Measurements from ENCODE around the gene SLC1A2. TPM values are rescaled to one million over a fixed set of nuclear protein-coding genes. Genes with fewer than 3 reads are reported as not detected.

SLC1A2 gene
- total RNA-seq, 2 donors from 2014 or later: 1.3 to 3.3 TPM

GRCh38 chr11:35318977-35319925 is 100.1 kb downstream of the SLC1A2 start:
- DNase-seq (no peak), ATAC-seq (no peak)
- intact Hi-C loops (cut with DNase I): no loop called here

- intact Hi-C loops (cut with DNase I): no loop called here
- DNase-seq (no peak), ATAC-seq (peak; percentile 57 to 64)
Observed at GRCh38 chr11:35318309-35318708, 101.0 kb downstream of the SLC1A2 start.

GRCh38 chr11:35317253-35317652 is 102.1 kb downstream of the SLC1A2 start:
- no peak for DNase-seq
- ATAC-seq: no peak
- intact Hi-C loops (cut with DNase I): no loop called here

- intact Hi-C loops (cut with DNase I): no loop called here
- no peak for DNase-seq
- no peak for ATAC-seq
Observed at GRCh38 chr11:35316161-35316560, 103.2 kb downstream of the SLC1A2 start.

GRCh38 chr11:35313760-35314153 is 105.6 kb downstream of the SLC1A2 start:
- DNase-seq (no peak), ATAC-seq (no peak)
- intact Hi-C loops (cut with DNase I): no loop called here

GRCh38 chr11:35313066-35313759 is 106.1 kb downstream of the SLC1A2 start:
- DNase-seq: no peak
- peak in 1 of 2 donors; percentile 33 for ATAC-seq
- intact Hi-C loops (cut with DNase I): no loop called here

- ATAC-seq: no peak
Observed at GRCh38 chr11:35311331-35311730, 108.0 kb downstream of the SLC1A2 start.

GRCh38 chr11:35308157-35308556 is 111.2 kb downstream of the SLC1A2 start:
- no peak for DNase-seq
- ATAC-seq: no peak
- intact Hi-C loops (cut with DNase I): no loop called here

More at GRCh38 chr11:35311331-35311730, 108.0 kb downstream of the SLC1A2 start:
- intact Hi-C loops (cut with DNase I): no loop called here
- DNase-seq: no peak

GRCh38 chr11:35307221-35307621 is 112.1 kb downstream of the SLC1A2 start:
- intact Hi-C loops (cut with DNase I): no loop called here
- DNase-seq (no peak), ATAC-seq (no peak)

GRCh38 chr11:35305670-35306382 is 113.5 kb downstream of the SLC1A2 start:
- DNase-seq: no peak
- ATAC-seq: peak; percentile 35 to 46
- intact Hi-C loops (cut with DNase I): no loop called here

- DNase-seq: no peak
- intact Hi-C loops (cut with DNase I): no loop called here
- no peak for ATAC-seq
Observed at GRCh38 chr11:35304900-35305460, 114.4 kb downstream of the SLC1A2 start.

- peak in 1 of 2 donors; percentile 69 for ATAC-seq
- intact Hi-C loops (cut with DNase I): no loop called here
- no peak for DNase-seq
Observed at GRCh38 chr11:35304386-35304775, 115.0 kb downstream of the SLC1A2 start.

- intact Hi-C loops (cut with DNase I): no loop called here
- ATAC-seq: peak; percentile 82 to 87
- DNase-seq: peak; percentile 69
Observed at GRCh38 chr11:35303596-35304385, 115.6 kb downstream of the SLC1A2 start.

- ATAC-seq (no peak), DNase-seq (no peak)
- intact Hi-C loops (cut with DNase I): no loop called here
Observed at GRCh38 chr11:35302398-35302797, 117.0 kb downstream of the SLC1A2 start.

- DNase-seq (no peak), ATAC-seq (no peak)
- intact Hi-C loops (cut with DNase I): no loop called here
Observed at GRCh38 chr11:35298369-35298768, 121.0 kb downstream of the SLC1A2 start.

- intact Hi-C loops (cut with DNase I): no loop called here
- no peak for DNase-seq
- ATAC-seq: no peak
Observed at GRCh38 chr11:35295751-35296150, 123.6 kb downstream of the SLC1A2 start.

GRCh38 chr11:35293699-35294098 is 125.7 kb downstream of the SLC1A2 start:
- no peak for ATAC-seq
- no peak for DNase-seq
- intact Hi-C loops (cut with DNase I): no loop called here

GRCh38 chr11:35293035-35293434 is 126.3 kb downstream of the SLC1A2 start:
- ATAC-seq (no peak), DNase-seq (no peak)
- intact Hi-C loops (cut with DNase I): no loop called here

GRCh38 chr11:35292279-35292678 is 127.1 kb downstream of the SLC1A2 start:
- intact Hi-C loops (cut with DNase I): no loop called here
- no peak for DNase-seq
- no peak for ATAC-seq

All from left cardiac atrium (tissue), 4 donors.